K562 (cell line): ENCODE results near the gene SSU72. TPM values are rescaled to one million over a fixed set of nuclear protein-coding genes. Genes with fewer than 3 reads are reported as not detected.

Source experiments
- CHD1 ChIP-seq: fragments of 200-600 bp; sonication (generic); IDR thresholded peaks from one replicate; pipeline ENCODE4 v1.6.1; 2012; ENCODE audit warnings: mild to moderate bottlenecking, moderate library complexity, low read length, inconsistent platforms
- E2F3 ChIP-seq: fragments of 250-450 bp; sonication (Bioruptor Pico); IDR thresholded peaks from 2 replicates; pipeline ENCODE4 v1.4.0; 2020; ENCODE audit warnings: mild to moderate bottlenecking
- GATA2 ChIP-seq: sonication (generic); formaldehyde crosslinking; IDR thresholded peaks from 2 replicates; pipeline ENCODE4 v1.4.0; 2020; ENCODE audit warnings: mild to moderate bottlenecking, missing genetic modification reagents
- HMG20A ChIP-seq: fragments of 450-650 bp; formaldehyde crosslinking; conservative IDR thresholded peaks from 2 replicates; pipeline ENCODE4 v1.4.0; 2020; ENCODE audit warnings: mild to moderate bottlenecking, mixed read lengths
- IRF9 ChIP-seq: fragments of 450-650 bp; IDR thresholded peaks from 2 replicates; pipeline ENCODE4 v1.6.1; 2016; ENCODE audit warnings: missing biosample characterization, missing genetic modification characterization
- NR1H2 ChIP-seq: sonication (generic); formaldehyde crosslinking; IDR thresholded peaks from 2 replicates; pipeline ENCODE4 v1.4.0; 2020; ENCODE audit warnings: mild to moderate bottlenecking, missing genetic modification reagents
- NRF1 ChIP-seq, 2 experiments: fragments of 450-650 bp; IDR thresholded peaks in 1 of 2; conservative IDR thresholded peaks in 1 of 2; 2 replicates each; pipeline ENCODE4 v1.6.1; 2014; ENCODE audit warnings: mild to moderate bottlenecking in 2 of 2
- SP1 ChIP-seq: sonication (generic); formaldehyde crosslinking; IDR thresholded peaks from 2 replicates; pipeline ENCODE4 v1.8.1; 2022; ENCODE audit warnings: mild to moderate bottlenecking, missing genetic modification reagents
- SRSF3 ChIP-seq: fragments of 200-400 bp; formaldehyde crosslinking; IDR thresholded peaks from 2 replicates; pipeline ENCODE4 v1.6.1; 2016; ENCODE audit warnings: mild to moderate bottlenecking, low read length, moderate library complexity; ENCODE audit not compliant: insufficient read depth
- TAF15 ChIP-seq: fragments of 200-400 bp; formaldehyde crosslinking; IDR thresholded peaks from 2 replicates; pipeline ENCODE4 v1.6.1; 2017; ENCODE audit warnings: mild to moderate bottlenecking, low read depth, low read length, moderate library complexity
- TFAM ChIP-seq: fragments of 250-450 bp; sonication (Bioruptor Pico); conservative IDR thresholded peaks from 2 replicates; pipeline ENCODE4 v1.5.0; 2021; ENCODE audit warnings: mild to moderate bottlenecking, moderate library complexity
- XRCC3 ChIP-seq: fragments of 450-650 bp; IDR thresholded peaks from 2 replicates; pipeline ENCODE4 v1.6.1; 2017; ENCODE audit warnings: mild to moderate bottlenecking, moderate library complexity
- ZKSCAN1 ChIP-seq: fragments of 150-350 bp; IDR thresholded peaks from 2 replicates; pipeline ENCODE4 v1.6.1; 2016; ENCODE audit warnings: low read depth, low read length
- ZNF785 ChIP-seq: fragments of 250-450 bp; sonication (Bioruptor Pico); IDR thresholded peaks from 2 replicates; pipeline ENCODE4 v1.4.0; 2020; ENCODE audit warnings: mild to moderate bottlenecking
- ZZZ3 ChIP-seq: fragments of 450-650 bp; IDR thresholded peaks from 2 replicates; pipeline ENCODE4 v1.6.1; 2016; ENCODE audit warnings: antibody characterized with exemption, mild to moderate bottlenecking, moderate library complexity
- polyA plus RNA-seq, 8 experiments: library from polyadenylated mRNA; depleted of rRNA in 4 of 8; stranded (reverse) in 5 of 8; unstranded in 3 of 8; fragments of >200 nt; fragmentation: Nextera tagmentation in 2 of 8; fragmentation: Illumina TruSeq in 1 of 8; extraction: Ambion mirVana in 2 of 8; extraction: Trizol in 1 of 8; gene quantifications; 2 replicates each; pipeline versions ENCODE4 v1.2.1 to v1.2.3, GENCODE V29; 2011 to 2014; ENCODE audit warnings: inconsistent platforms in 1 of 8, missing spikeins in 1 of 8
- total RNA-seq, 7 experiments: library from RNA; depleted of rRNA in 6 of 7; stranded (reverse); fragments of >200 nt in 6 of 7; fragmentation: Illumina TruSeq in 2 of 7; extraction: Trizol in 2 of 7; gene quantifications; 2 replicates each; pipeline versions ENCODE4 v1.2.1 to v1.2.3, GENCODE V29; 2011 to 2021; ENCODE audit warnings: low replicate concordance in 1 of 7
- TF ChIP-seq, protein P1 (sequence below), 2 experiments: IDR thresholded peaks; 2 replicates each; pipeline ENCODE4 v1.6.1; 2012; ENCODE audit warnings: improper control_type of control experiment in 2 of 2, low read depth in 2 of 2, low read length in 2 of 2, borderline replicate concordance in 1 of 2
- TF ChIP-seq, protein P2 (sequence below), 2 experiments: fragments of 150-350 bp in 1 of 2; IDR thresholded peaks; 2 replicates each; pipeline ENCODE4 v1.6.1; 2012 to 2016; ENCODE audit warnings: low read depth in 2 of 2, low read length in 2 of 2, mild to moderate bottlenecking in 1 of 2, moderate library complexity in 1 of 2
- TF ChIP-seq, protein P3 (sequence below): fragments of 250-450 bp; sonication (Bioruptor Pico); IDR thresholded peaks from 2 replicates; pipeline ENCODE4 v1.9.0; 2021; ENCODE audit warnings: mild to moderate bottlenecking

The SSU72 gene
- total and polyA plus RNA-seq, 9 of the 15 experiments (the other 6 are each of a cell fraction or from before 2014, with no cell fraction given): 70.8 to 201 (median 94.6) TPM

DNA sequence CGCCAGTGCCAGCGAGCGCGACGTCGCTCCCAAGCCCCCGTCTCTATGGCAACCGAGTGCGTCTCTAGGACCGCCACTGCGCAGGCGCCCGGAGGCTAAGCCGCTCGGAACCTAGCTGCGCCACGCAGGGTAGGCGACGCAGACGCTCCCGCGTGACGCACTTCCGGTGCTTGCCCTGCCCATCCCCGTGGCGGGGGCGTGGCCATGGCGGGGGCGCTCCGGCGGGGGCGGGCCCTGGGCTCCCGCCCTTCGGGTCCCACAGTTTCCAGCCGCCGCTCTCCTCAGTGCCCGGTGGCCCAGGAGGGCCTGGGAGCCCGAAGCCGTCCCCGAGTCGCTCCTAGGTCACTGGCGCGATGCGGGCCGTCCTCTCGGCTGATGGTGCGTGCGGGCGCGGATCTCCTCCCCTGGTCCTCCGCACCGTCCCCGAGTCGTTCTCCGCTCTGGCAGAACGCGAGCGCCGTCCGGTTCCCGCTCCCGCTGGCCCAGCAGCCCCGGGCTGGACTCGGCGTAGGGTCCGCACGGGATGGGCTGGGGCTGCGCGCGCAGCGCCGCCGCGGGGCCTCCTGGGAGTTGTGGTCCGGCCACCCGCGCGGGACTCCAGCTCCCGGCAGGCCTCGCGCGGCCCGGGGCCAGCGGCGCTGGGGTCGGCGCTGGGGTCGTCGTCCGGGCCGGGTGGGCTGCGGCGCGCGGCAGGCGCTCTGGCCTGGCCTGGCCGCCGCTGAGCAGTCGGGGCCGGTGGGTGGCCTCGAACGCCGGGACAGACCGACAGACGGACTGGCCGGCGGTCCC is 40.8 kb upstream of the SSU72 start, which contains the start of gene MIB2 (continued):
- TF ChIP-seq, protein P1, sequence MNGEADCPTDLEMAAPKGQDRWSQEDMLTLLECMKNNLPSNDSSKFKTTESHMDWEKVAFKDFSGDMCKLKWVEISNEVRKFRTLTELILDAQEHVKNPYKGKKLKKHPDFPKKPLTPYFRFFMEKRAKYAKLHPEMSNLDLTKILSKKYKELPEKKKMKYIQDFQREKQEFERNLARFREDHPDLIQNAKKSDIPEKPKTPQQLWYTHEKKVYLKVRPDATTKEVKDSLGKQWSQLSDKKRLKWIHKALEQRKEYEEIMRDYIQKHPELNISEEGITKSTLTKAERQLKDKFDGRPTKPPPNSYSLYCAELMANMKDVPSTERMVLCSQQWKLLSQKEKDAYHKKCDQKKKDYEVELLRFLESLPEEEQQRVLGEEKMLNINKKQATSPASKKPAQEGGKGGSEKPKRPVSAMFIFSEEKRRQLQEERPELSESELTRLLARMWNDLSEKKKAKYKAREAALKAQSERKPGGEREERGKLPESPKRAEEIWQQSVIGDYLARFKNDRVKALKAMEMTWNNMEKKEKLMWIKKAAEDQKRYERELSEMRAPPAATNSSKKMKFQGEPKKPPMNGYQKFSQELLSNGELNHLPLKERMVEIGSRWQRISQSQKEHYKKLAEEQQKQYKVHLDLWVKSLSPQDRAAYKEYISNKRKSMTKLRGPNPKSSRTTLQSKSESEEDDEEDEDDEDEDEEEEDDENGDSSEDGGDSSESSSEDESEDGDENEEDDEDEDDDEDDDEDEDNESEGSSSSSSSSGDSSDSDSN (IDR thresholded peaks at IDR 0.05; ENCODE audit: borderline replicate concordance in 1 of 2, low read depth in 2 of 2, low read length in 2 of 2): no peak
- TF ChIP-seq SRSF3 (no peak), NR1H2 (CRISPR knock-in tag) (peak; percentile 28; the same call in 1 of the 2 replicates), GATA2 (CRISPR knock-in tag) (no peak), E2F3 (CRISPR knock-in tag) (peak; percentile 81), ZZZ3 (no peak), ZKSCAN1 (peak; percentile 64), TFAM (CRISPR knock-in tag) (no peak), IRF9 (tag) (no peak), XRCC3 (no peak), NRF1 (conservative IDR thresholded peaks at IDR 0.05 in 1 of 2, IDR thresholded peaks at IDR 0.05 in 1 of 2) (peak; percentile 99), HMG20A (CRISPR knock-in tag) (no peak), TAF15 (no peak), CHD1 (peak; percentile 99), ZNF785 (no peak), SP1 (peak; percentile 96)
- TF ChIP-seq, protein P2, sequence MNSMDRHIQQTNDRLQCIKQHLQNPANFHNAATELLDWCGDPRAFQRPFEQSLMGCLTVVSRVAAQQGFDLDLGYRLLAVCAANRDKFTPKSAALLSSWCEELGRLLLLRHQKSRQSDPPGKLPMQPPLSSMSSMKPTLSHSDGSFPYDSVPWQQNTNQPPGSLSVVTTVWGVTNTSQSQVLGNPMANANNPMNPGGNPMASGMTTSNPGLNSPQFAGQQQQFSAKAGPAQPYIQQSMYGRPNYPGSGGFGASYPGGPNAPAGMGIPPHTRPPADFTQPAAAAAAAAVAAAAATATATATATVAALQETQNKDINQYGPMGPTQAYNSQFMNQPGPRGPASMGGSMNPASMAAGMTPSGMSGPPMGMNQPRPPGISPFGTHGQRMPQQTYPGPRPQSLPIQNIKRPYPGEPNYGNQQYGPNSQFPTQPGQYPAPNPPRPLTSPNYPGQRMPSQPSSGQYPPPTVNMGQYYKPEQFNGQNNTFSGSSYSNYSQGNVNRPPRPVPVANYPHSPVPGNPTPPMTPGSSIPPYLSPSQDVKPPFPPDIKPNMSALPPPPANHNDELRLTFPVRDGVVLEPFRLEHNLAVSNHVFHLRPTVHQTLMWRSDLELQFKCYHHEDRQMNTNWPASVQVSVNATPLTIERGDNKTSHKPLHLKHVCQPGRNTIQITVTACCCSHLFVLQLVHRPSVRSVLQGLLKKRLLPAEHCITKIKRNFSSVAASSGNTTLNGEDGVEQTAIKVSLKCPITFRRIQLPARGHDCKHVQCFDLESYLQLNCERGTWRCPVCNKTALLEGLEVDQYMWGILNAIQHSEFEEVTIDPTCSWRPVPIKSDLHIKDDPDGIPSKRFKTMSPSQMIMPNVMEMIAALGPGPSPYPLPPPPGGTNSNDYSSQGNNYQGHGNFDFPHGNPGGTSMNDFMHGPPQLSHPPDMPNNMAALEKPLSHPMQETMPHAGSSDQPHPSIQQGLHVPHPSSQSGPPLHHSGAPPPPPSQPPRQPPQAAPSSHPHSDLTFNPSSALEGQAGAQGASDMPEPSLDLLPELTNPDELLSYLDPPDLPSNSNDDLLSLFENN (IDR thresholded peaks at IDR 0.05; ENCODE audit: low read depth in 2 of 2, low read length in 2 of 2): no peak
- TF ChIP-seq, protein P3, sequence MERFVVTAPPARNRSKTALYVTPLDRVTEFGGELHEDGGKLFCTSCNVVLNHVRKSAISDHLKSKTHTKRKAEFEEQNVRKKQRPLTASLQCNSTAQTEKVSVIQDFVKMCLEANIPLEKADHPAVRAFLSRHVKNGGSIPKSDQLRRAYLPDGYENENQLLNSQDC (CRISPR knock-in tag): peak; percentile 87; the same call in 1 of the 2 replicates
